Astrocyte of the cerebellum (primary cell): ENCODE data around the gene BUB1.
"Not testable (repeated sequence)": the region's sequence is repeated elsewhere in the genome, so short reads cannot be mapped to it uniquely, and the experiment has no call there.

Experiments
- DNase-seq: peaks from one replicate; pipeline ENCODE4 v3.0.0-alpha.2; 2011; ENCODE audit warnings: low read depth
- H3K4me3 ChIP-seq: 2 replicates; pipeline ENCODE4 v1.5.1; 2011; ENCODE audit warnings: mild to moderate bottlenecking, low read depth, low read length, moderate library complexity
- in situ Hi-C: cut with HindIII; loops from 2 replicates; pipeline ENCODE4 v1.10.0; 2017; ENCODE audit warnings: low sequenced_read_pairs
- TF ChIP-seq, protein P1 (sequence below): IDR thresholded peaks from 2 replicates; pipeline ENCODE4 v1.5.1; 2012; ENCODE audit warnings: low read length, low read depth, moderate library complexity, mild to moderate bottlenecking; ENCODE audit errors: missing control alignments

The BUB1 gene

GRCh38 chr2:110644357-110644756, 33.5 kb downstream of the BUB1 start:
- in situ Hi-C loops, result no loop called here
- H3K4me3 ChIP-seq, result no peak overlapping the region
- TF ChIP-seq, protein P1, sequence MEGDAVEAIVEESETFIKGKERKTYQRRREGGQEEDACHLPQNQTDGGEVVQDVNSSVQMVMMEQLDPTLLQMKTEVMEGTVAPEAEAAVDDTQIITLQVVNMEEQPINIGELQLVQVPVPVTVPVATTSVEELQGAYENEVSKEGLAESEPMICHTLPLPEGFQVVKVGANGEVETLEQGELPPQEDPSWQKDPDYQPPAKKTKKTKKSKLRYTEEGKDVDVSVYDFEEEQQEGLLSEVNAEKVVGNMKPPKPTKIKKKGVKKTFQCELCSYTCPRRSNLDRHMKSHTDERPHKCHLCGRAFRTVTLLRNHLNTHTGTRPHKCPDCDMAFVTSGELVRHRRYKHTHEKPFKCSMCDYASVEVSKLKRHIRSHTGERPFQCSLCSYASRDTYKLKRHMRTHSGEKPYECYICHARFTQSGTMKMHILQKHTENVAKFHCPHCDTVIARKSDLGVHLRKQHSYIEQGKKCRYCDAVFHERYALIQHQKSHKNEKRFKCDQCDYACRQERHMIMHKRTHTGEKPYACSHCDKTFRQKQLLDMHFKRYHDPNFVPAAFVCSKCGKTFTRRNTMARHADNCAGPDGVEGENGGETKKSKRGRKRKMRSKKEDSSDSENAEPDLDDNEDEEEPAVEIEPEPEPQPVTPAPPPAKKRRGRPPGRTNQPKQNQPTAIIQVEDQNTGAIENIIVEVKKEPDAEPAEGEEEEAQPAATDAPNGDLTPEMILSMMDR, result no peak
- DNase-seq, result no peak

GRCh38 chr2:110642360-110642759, 35.5 kb downstream of the BUB1 start:
- DNase-seq, result no peak
- TF ChIP-seq, protein P1, result no peak
- in situ Hi-C loops, result no loop called here
- H3K4me3 ChIP-seq, result no peak overlapping the region

GRCh38 chr2:110639972-110640371, 37.9 kb downstream of the BUB1 start:
- TF ChIP-seq, protein P1, result no peak
- DNase-seq, result no peak
- in situ Hi-C loops, result no loop called here
- no peak overlapping the region for H3K4me3 ChIP-seq

DNA sequence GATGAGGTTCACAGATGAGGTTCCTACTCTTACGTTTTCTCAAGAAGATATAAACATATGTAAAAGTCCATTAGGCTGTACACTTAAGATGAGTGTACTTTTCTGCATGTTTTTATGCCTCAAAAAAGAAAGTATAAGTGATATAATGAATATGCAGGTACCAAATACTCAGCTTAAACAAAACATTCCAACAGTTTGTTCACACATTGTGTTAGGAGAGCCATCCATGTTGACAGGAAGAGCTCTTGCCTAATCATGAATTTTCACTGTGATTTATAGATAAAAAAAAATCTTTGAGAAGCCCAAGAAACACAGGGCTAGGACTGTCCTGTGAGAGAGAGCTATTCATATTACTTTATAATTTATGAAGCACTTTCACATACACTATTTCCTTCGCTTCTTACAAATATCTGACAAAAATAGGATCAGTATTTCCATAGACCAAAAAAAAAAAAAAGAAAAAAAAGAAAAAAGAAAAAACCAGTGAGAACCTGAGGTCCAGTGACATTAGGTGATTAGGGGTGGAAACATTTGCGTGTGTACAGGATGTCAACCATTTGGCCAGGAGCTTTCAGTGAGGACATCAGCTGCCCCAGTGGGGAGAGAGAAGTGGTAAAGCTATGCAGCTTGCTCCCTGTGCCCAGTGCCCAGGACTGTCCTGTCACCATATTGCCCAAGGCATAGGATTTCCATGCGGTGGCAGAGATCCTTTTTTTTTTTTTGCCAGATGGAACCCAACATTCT, 38.7 kb downstream of the BUB1 start:
- TF ChIP-seq, protein P1, result no peak
- in situ Hi-C loops, result no loop called here
- H3K4me3 ChIP-seq, result no peak overlapping the region
- no peak for DNase-seq

DNA sequence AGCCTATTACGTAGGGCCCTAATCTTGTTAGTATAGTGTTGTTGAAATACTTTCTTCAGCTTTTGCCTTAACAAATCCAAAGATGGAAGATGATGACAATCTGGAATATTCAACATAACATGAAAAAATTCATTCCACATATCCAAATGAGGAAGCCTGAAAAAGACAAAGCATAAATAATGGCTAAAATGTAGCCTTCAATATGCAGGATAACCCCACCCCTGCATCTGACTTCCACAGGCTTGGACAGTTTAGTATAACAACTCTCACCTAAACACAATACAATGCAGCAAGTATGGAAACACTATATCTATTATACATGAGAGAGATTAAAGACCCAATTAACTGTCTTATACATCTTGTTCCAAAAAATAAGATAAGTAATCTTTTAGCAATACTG, 39.9 kb downstream of the BUB1 start:
- in situ Hi-C loops, result no loop called here
- TF ChIP-seq, protein P1, result no peak
- DNase-seq, result no peak
- H3K4me3 ChIP-seq, result no peak overlapping the region

- DNase-seq, result no peak
- H3K4me3 ChIP-seq, result no peak overlapping the region
- in situ Hi-C loops, result no loop called here
- TF ChIP-seq, protein P1, result no peak
Observed at GRCh38 chr2:110637093-110637492, 40.8 kb downstream of the BUB1 start.

DNA sequence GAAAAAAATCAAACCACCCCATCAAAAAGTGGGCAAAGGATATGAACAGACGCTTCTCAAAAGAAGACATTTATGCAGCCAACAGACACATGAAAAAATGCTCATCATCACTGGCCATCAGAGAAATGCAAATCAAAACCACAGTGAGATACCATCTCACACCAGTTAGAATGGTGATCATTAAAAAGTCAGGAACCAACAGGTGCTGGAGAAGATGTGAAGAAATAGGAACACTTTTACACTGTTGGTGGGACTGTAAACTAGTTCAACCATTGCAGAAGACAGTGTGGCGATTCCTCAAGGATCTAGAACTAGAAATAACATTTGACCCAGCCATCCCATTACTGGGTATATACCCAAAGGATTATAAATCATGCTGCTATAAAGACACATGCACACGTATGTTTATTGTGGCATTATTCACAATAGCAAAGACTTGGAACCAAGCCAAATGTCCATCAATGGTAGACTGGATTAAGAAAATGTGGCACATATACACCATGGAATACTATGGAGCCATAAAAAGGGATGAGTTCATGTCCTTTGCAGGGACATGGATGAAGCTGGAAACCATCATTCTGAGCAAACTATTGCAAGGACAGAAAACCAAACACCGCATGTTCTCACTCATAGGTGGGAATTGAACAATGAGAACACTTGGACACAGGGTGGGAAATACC, 41.8 kb downstream of the BUB1 start:
- H3K4me3 ChIP-seq, DNase-seq, in situ Hi-C loops: not testable (repeated sequence)

- in situ Hi-C loops, H3K4me3 ChIP-seq, DNase-seq: not testable (repeated sequence)
Observed at GRCh38 chr2:110627348-110627747, 50.5 kb downstream of the BUB1 start.

DNA sequence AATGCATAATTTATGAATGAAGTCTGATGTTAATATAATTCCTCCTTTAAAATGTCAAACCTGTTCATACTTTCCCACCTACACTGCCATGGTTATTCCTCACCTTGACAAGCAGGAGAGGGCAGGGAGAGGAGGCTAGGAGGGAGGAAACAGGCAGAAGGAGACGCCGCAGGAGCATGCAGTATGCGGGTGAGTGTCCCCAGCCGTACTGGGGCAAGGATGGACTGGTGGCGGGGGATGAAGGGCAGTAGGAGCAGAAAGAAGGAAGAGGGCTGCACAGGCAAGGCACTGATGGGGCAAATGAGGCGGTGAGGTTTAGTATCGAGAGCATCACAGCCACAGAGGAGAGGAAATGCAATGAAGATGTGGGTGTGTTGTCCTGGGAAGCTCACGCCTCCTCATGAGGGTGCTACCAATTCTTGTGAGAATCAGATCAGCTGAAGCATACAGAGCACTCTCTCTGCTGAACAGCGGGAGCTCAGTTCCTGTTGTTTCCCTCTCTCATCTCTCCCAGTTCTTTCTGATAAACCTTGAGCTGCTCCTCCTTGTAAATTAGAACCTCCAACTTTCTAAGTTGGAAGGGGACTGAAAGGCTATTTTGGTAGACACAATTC, 58.4 kb downstream of the BUB1 start:
- in situ Hi-C loops, DNase-seq, H3K4me3 ChIP-seq: not testable (repeated sequence)

DNA sequence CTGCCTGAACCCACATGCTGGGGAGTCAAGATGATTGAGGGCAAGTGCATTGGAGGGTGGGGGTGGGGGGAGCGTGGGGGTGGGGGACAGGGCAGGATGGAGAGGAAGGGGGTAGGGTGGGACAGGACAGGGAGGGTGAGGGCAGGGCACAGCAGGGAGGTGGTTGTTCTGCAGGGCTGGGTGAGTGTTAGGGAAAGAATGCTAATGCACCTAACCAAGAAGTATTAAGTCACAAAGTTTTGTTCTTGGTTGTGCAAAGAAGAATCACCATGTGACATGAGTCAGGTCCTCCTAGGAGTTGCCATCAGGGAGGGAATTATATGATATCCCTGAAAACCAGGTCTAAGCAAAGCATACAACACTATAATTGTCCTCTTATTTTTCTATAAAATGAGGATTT, 63.9 kb downstream of the BUB1 start:
- H3K4me3 ChIP-seq, in situ Hi-C loops, DNase-seq: not testable (repeated sequence)
